Activated T-helper 1 cell treated with anti-CD3 and anti-CD28 coated beads, Interleukin-12 subunit alpha, Interleukin-12 subunit beta, Interleukin-2, Interleukin-4 antibody, amounts not matched to agents 30 ng/mL and 10 ng/mL and 1 ng/mL, durations not matched to agents 14 hours and 24 hours and 36 hours (primary cell): Measurements from ENCODE around the gene PIK3R4. TPM values are rescaled to one million over a fixed set of nuclear protein-coding genes. Genes with fewer than 3 reads are reported as not detected.

ENCODE experiments used
- DNase-seq: peaks from one replicate; pipeline ENCODE4 v3.0.0; 2021; ENCODE audit warnings: low spot score
- H3K27ac Mint-ChIP-seq: one replicate; pipeline ENCODE4 v1.8.0; 2021; ENCODE audit warnings: mild to moderate bottlenecking, mixed read lengths
- H3K27me3 Mint-ChIP-seq: one replicate; pipeline ENCODE4 v1.8.0; 2022; ENCODE audit warnings: mild to moderate bottlenecking, moderate library complexity, mixed read lengths; ENCODE audit not compliant: insufficient read depth
- H3K36me3 Mint-ChIP-seq: one replicate; pipeline ENCODE4 v1.8.0; 2021; ENCODE audit warnings: low read depth, mixed read lengths
- H3K4me1 Mint-ChIP-seq: one replicate; pipeline ENCODE4 v1.8.0; 2021; ENCODE audit warnings: low read depth, mixed read lengths
- H3K4me3 Mint-ChIP-seq: one replicate; pipeline ENCODE4 v1.8.0; 2021; ENCODE audit warnings: mild to moderate bottlenecking, moderate library complexity, mixed read lengths
- H3K9me3 Mint-ChIP-seq: one replicate; pipeline ENCODE4 v1.8.0; 2021; ENCODE audit warnings: mixed read lengths
- intact Hi-C: fragments of 100-400 bp; cut with micrococcal nuclease; formaldehyde crosslinking; loops from one replicate; pipeline ENCODE4 v1.15.1; 2024
- total RNA-seq: library from RNA; stranded (reverse); gene quantifications from 2 replicates; pipeline ENCODE4 v1.2.3, GENCODE V29; 2022

PIK3R4 gene
- total RNA-seq = 33.1 and 35.4 TPM in 2 replicates

GRCh38 chr3:130746246-130747039 is at the start of gene PIK3R4:
Gene PIK3R4 (minus strand): TSS chr3:130746829. CDS start chr3:130745218, 1,611 bp downstream.
- H3K36me3 Mint-ChIP-seq = peaks cover 12% of the 10 kb centered on the region
- no peaks in the 10 kb centered on the region for H3K27me3 Mint-ChIP-seq
- H3K27ac Mint-ChIP-seq = peak within 1 kb of the TSS; percentile 97
- DNase-seq = peak; percentile 94
- peak within 1 kb of the TSS; percentile 90 for H3K4me3 Mint-ChIP-seq
- H3K9me3 Mint-ChIP-seq = no peaks in the 10 kb centered on the region
- H3K4me1 Mint-ChIP-seq = peaks cover 42% of the 10 kb centered on the region
- intact Hi-C loops = loop anchor here (1.0 to 2.0 kb wide), 6 partner anchors 20 to 1671 kb away; partner anchors contain the start of genes ASTE1, DNAJC13 and NEK11

DNA sequence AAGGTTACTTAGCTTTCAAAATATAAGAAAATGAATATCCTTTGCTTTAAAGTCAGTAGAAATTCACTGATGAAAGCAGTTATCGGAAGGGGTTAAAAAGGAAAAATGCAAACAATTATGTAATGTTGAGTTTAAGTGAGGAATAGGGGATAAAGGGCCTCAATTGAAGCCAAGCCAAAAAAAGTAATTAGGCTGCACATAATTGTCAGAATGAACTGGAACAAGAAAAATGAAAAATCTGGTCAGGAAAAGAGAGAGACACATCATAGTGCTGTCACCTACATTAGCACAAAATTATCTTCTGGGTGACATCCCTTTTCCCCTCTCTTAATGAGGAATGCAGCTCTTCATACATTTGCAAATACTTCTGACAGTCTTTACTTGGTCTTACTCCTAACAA is 48.8 kb upstream of the PIK3R4 start:
- intact Hi-C loops = no loop called here
- H3K9me3 Mint-ChIP-seq = no peaks in the 10 kb centered on the region
- no peak for DNase-seq
- H3K4me3 Mint-ChIP-seq = no peak overlapping the region
- peaks cover 18% of the 10 kb centered on the region for H3K27me3 Mint-ChIP-seq
- no peaks in the 10 kb centered on the region for H3K4me1 Mint-ChIP-seq
- no peaks in the 10 kb centered on the region for H3K36me3 Mint-ChIP-seq
- H3K27ac Mint-ChIP-seq = no peak overlapping the region

GRCh38 chr3:130792246-130792645 is 45.6 kb upstream of the PIK3R4 start:
- no peak overlapping the region for H3K4me3 Mint-ChIP-seq
- H3K36me3 Mint-ChIP-seq = no peaks in the 10 kb centered on the region
- H3K4me1 Mint-ChIP-seq = no peaks in the 10 kb centered on the region
- intact Hi-C loops = no loop called here
- H3K27ac Mint-ChIP-seq = no peak overlapping the region
- peaks cover 17% of the 10 kb centered on the region for H3K27me3 Mint-ChIP-seq
- H3K9me3 Mint-ChIP-seq = no peaks in the 10 kb centered on the region
- no peak for DNase-seq

DNA sequence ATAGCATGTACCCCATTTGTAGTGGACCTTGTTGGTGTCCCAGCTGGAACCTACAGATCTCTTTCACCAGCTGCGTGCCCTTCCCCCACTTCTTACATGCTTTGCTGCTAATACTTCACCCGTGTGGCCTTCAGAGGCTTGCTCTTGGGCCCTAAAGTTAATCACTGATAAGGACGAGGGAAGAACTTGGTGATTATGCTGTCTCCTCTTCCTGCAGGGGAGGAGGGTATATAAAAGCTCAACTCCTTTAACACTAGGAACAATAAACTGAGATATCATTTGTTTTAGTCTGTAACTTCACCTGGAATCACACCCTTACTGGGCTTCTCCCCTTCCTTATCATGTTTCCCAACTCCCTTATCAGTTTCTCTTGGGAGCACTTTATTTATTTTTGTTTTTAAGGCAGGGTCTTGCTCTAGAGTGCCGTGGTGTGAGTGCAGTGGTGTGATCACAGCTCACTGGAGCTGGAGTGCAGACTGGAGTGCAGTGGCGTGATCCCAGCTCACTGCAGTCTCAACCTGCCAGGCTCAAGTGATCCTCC is 43.2 kb upstream of the PIK3R4 start:
- H3K9me3 Mint-ChIP-seq = no peaks in the 10 kb centered on the region
- H3K4me3 Mint-ChIP-seq = no peak overlapping the region
- no peaks in the 10 kb centered on the region for H3K4me1 Mint-ChIP-seq
- no peaks in the 10 kb centered on the region for H3K36me3 Mint-ChIP-seq
- H3K27me3 Mint-ChIP-seq = peaks cover 23% of the 10 kb centered on the region
- no peak for DNase-seq
- intact Hi-C loops = no loop called here
- H3K27ac Mint-ChIP-seq = no peak overlapping the region

GRCh38 chr3:130787422-130788068 is 40.9 kb upstream of the PIK3R4 start:
- Mint-ChIP-seq H3K36me3 (no peaks in the 10 kb centered on the region), H3K27me3 (peaks cover 20% of the 10 kb centered on the region), H3K9me3 (no peaks in the 10 kb centered on the region), H3K4me3 (no peak overlapping the region), H3K27ac (no peak overlapping the region), H3K4me1 (no peaks in the 10 kb centered on the region)
- no peak for DNase-seq
- intact Hi-C loops = no loop called here

- Mint-ChIP-seq H3K36me3 (no peaks in the 10 kb centered on the region), H3K4me3 (no peak overlapping the region), H3K4me1 (no peaks in the 10 kb centered on the region), H3K9me3 (no peaks in the 10 kb centered on the region), H3K27me3 (peaks cover 21% of the 10 kb centered on the region), H3K27ac (no peak overlapping the region)
- DNase-seq = no peak
- intact Hi-C loops = no loop called here
These were observed 39.7 kb upstream of the PIK3R4 start for GRCh38 chr3:130786306-130786705.

- H3K27ac Mint-ChIP-seq = no peak overlapping the region
- H3K4me1 Mint-ChIP-seq = no peaks in the 10 kb centered on the region
- no peak for DNase-seq
- intact Hi-C loops = no loop called here
- no peak overlapping the region for H3K4me3 Mint-ChIP-seq
- no peaks in the 10 kb centered on the region for H3K36me3 Mint-ChIP-seq
- H3K27me3 Mint-ChIP-seq = peaks cover 18% of the 10 kb centered on the region
- H3K9me3 Mint-ChIP-seq = no peaks in the 10 kb centered on the region
These were observed 37.0 kb upstream of the PIK3R4 start for GRCh38 chr3:130783629-130784028.

DNA sequence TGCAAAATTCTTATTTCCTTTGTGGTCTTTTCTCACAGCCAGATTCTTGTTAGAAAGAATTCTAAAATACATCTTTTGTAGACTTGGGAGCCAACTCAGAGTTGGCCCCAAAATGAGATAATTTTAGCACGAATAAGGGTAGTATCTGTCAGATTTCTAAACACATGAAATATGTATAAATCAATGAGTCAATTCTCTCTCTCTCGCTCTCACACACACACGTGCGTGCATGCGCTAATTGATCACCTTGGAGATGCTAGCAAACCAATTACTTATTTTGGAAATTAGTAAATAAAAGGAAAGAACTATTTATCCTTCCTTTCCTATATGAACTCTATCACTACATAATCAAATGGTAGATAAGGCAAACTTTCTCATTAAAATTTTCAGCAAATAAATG is 32.9 kb upstream of the PIK3R4 start:
- Mint-ChIP-seq H3K36me3 (no peaks in the 10 kb centered on the region), H3K4me1 (no peaks in the 10 kb centered on the region), H3K4me3 (no peak overlapping the region), H3K9me3 (no peaks in the 10 kb centered on the region), H3K27me3 (peaks cover 10% of the 10 kb centered on the region), H3K27ac (no peak overlapping the region)
- DNase-seq = no peak
- intact Hi-C loops = no loop called here

DNA sequence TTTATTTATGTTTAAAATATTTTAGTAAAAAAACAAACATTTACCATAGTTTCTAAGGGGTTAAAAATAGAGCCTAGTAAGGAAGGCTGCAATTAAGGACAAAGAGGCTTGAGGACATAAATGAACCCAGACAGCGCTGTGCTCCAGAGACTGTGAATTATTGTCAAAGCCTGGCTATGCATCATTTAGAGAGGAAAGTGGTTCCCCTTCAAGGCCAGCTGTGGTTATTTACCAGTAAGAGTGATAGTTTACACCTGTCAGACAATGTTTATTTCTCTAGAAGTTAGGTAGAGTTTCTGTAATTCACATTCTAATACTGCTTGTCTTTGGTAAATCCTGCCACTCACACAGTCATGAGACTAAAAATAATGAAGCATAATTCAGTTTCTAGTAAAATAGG is 32.4 kb upstream of the PIK3R4 start:
- Mint-ChIP-seq H3K4me3 (no peak overlapping the region), H3K27me3 (peaks cover 10% of the 10 kb centered on the region), H3K9me3 (no peaks in the 10 kb centered on the region), H3K4me1 (no peaks in the 10 kb centered on the region), H3K27ac (no peak overlapping the region), H3K36me3 (no peaks in the 10 kb centered on the region)
- intact Hi-C loops = no loop called here
- no peak for DNase-seq

- H3K4me1 Mint-ChIP-seq = no peaks in the 10 kb centered on the region
- H3K36me3 Mint-ChIP-seq = no peaks in the 10 kb centered on the region
- no peaks in the 10 kb centered on the region for H3K9me3 Mint-ChIP-seq
- H3K4me3 Mint-ChIP-seq = no peak overlapping the region
- intact Hi-C loops = no loop called here
- H3K27me3 Mint-ChIP-seq = peaks cover 10% of the 10 kb centered on the region
- DNase-seq = no peak
- no peak overlapping the region for H3K27ac Mint-ChIP-seq
These were observed 26.7 kb upstream of the PIK3R4 start for GRCh38 chr3:130773366-130773765.

- Mint-ChIP-seq H3K27ac (no peak overlapping the region), H3K36me3 (no peaks in the 10 kb centered on the region), H3K27me3 (peaks cover 15% of the 10 kb centered on the region), H3K9me3 (no peaks in the 10 kb centered on the region), H3K4me3 (no peak overlapping the region), H3K4me1 (no peaks in the 10 kb centered on the region)
- no peak for DNase-seq
- intact Hi-C loops = no loop called here
These were observed 25.5 kb upstream of the PIK3R4 start for GRCh38 chr3:130772129-130772528.

DNA sequence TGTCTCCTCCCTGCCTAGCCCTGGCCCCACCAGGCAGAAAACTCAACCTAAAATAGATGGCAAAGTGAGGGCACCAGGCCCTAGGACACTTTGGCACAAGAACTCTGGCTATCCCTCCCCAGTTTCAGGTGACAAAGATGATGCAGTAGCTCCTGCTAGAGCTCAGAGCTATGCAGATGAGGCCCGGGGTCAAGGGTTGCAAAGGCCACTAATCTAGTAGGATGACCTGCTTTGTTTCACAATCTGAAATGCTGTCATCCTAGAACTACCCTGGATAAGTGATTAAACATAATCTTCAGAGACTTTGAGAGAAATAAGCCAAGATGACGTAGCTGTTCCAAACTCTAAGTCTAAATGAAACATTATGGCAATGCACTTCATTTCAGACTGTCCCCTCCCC is 24.0 kb upstream of the PIK3R4 start:
- H3K4me3 Mint-ChIP-seq = no peak overlapping the region
- H3K27ac Mint-ChIP-seq = no peak overlapping the region
- no peaks in the 10 kb centered on the region for H3K9me3 Mint-ChIP-seq
- peaks cover 25% of the 10 kb centered on the region for H3K27me3 Mint-ChIP-seq
- H3K36me3 Mint-ChIP-seq = no peaks in the 10 kb centered on the region
- no peaks in the 10 kb centered on the region for H3K4me1 Mint-ChIP-seq
- DNase-seq = no peak
- intact Hi-C loops = no loop called here

- H3K4me3 Mint-ChIP-seq = no peak overlapping the region
- peaks cover 29% of the 10 kb centered on the region for H3K4me1 Mint-ChIP-seq
- intact Hi-C loops = no loop called here
- no peaks in the 10 kb centered on the region for H3K9me3 Mint-ChIP-seq
- DNase-seq = no peak
- no peaks in the 10 kb centered on the region for H3K36me3 Mint-ChIP-seq
- peaks cover 17% of the 10 kb centered on the region for H3K27me3 Mint-ChIP-seq
- H3K27ac Mint-ChIP-seq = no peak overlapping the region
These were observed 15.2 kb upstream of the PIK3R4 start for GRCh38 chr3:130761730-130762311.
